HCT116 (cell line): ENCODE data around the gene AFAP1. TPM values are rescaled to one million over a fixed set of nuclear protein-coding genes. Genes with fewer than 3 reads are reported as not detected.

Experiments used
- ATAC-seq: fragments of 200-7000 bp; cut with Tn5 transposase; 2 replicates; pipeline ENCODE4 v1.9.1; 2020; ENCODE audit warnings: mild to moderate bottlenecking, moderate library complexity
- BruUV-seq: library from RNA; stranded (reverse); fragments of 400-500 nt; replicated peaks from 2 replicates; lab custom pipeline; 2021; lab: Mats Ljungman, UMichigan
- CTCF ChIA-PET: fragments of 300-600 bp; sonication (Branson Sonifier 250); formaldehyde crosslinking; loops from one replicate; lab custom pipeline; 2021; ENCODE audit warnings: antibody characterized with exemption; lab: Charles Lee
- POLR2A ChIA-PET: fragments of 300-600, 350-600 bp; sonication (Branson Sonifier 250); formaldehyde crosslinking; loops from one replicate; lab custom pipeline; 2021; ENCODE audit warnings: antibody characterized with exemption; lab: Charles Lee
- RAD21 ChIA-PET, 2 experiments: fragments of 300-600 bp; sonication (Branson Sonifier 250); formaldehyde crosslinking; loops; one replicate each; lab custom pipeline; 2023; ENCODE audit warnings: low total read pairs in 2 of 2; ENCODE audit not compliant: uncharacterized antibody in 2 of 2, unreplicated experiment in 2 of 2, low non-redundant PET in 1 of 2; lab: Charles Lee
- DNase-seq: peaks from one replicate; pipeline ENCODE4 v3.0.0-alpha.2; 2010; ENCODE audit warnings: low read depth, low spot score
- H2AFZ ChIP-seq: fragments of 200-600 bp; shearing (Covaris generic), sonication (generic); 2 replicates; pipeline ENCODE4 v1.6.1; 2017; ENCODE audit warnings: low read depth, mixed run types, mixed read lengths, antibody characterized with exemption, low read length; ENCODE audit not compliant: poor library complexity, severe bottlenecking
- H3K27ac ChIP-seq: 2 replicates; pipeline ENCODE4 v1.5.1; 2012; ENCODE audit warnings: low read depth, low read length
- H3K27me3 ChIP-seq: fragments of 200-600 bp; sonication (generic); 2 replicates; pipeline ENCODE4 v1.6.1; 2016; ENCODE audit warnings: mixed run types, low read length, mixed read lengths; ENCODE audit not compliant: insufficient read depth
- H3K36me3 ChIP-seq, 2 experiments: fragments of 200-500 bp in 1 of 2; fragments of 200-600 bp in 1 of 2; sonication (Bioruptor generic) in 1 of 2; sonication (generic) in 1 of 2; 2 replicates each; pipeline versions ENCODE4 v1.5.1 to v1.6.1; 2014 to 2016; ENCODE audit warnings: low read length in 2 of 2, inconsistent platforms in 1 of 2, mixed read lengths in 1 of 2, mixed run types in 1 of 2; ENCODE audit not compliant: insufficient read depth in 2 of 2, control insufficient read depth in 1 of 2
- H3K4me1 ChIP-seq, 2 experiments: fragments of 200-600 bp in 1 of 2; sonication (generic) in 1 of 2; 2 replicates each; pipeline versions ENCODE4 v1.5.1 to v1.6.1; 2012 to 2017; ENCODE audit warnings: low read length in 2 of 2, inconsistent platforms in 1 of 2, mild to moderate bottlenecking in 1 of 2, mixed read lengths in 1 of 2, mixed run types in 1 of 2, moderate library complexity in 1 of 2; ENCODE audit not compliant: insufficient read depth in 2 of 2, control insufficient read depth in 1 of 2
- H3K4me2 ChIP-seq: fragments of 200-600 bp; sonication (generic); 2 replicates; pipeline ENCODE4 v1.6.1; 2017; ENCODE audit warnings: mixed run types, low read length, mixed read lengths
- H3K4me3 ChIP-seq, 2 experiments: fragments of 200-600 bp in 1 of 2; sonication (generic) in 1 of 2; replicated peaks in 1 of 2; 2 replicates each; pipeline ENCODE4 v1.5.1; 2011 to 2016; ENCODE audit warnings: low read length in 2 of 2, control low read depth in 1 of 2, low read depth in 1 of 2, mild to moderate bottlenecking in 1 of 2, mixed read lengths in 1 of 2, mixed run types in 1 of 2
- H3K79me2 ChIP-seq: fragments of 200-600 bp; sonication (generic); 2 replicates; pipeline ENCODE4 v1.6.1; 2017; ENCODE audit warnings: mild to moderate bottlenecking, mixed run types, low read length, moderate library complexity, mixed read lengths; ENCODE audit not compliant: insufficient read depth
- H3K9ac ChIP-seq: fragments of 200-600 bp; sonication (generic); 2 replicates; pipeline ENCODE4 v1.6.1; 2016; ENCODE audit warnings: low read length, mixed read lengths
- H3K9me2 ChIP-seq: fragments of 200-600 bp; sonication (generic), shearing (Covaris generic); 2 replicates; pipeline ENCODE4 v1.6.1; 2017; ENCODE audit warnings: mixed run types, mild to moderate bottlenecking, moderate library complexity; ENCODE audit not compliant: insufficient read depth
- H3K9me3 ChIP-seq, 2 experiments: fragments of 200-500 bp in 1 of 2; fragments of 200-600 bp in 1 of 2; sonication (Bioruptor generic) in 1 of 2; sonication (generic) in 1 of 2; 2 replicates each; pipeline ENCODE4 v1.6.1; 2014 to 2017; ENCODE audit warnings: low read length in 2 of 2, mixed read lengths in 2 of 2, inconsistent platforms in 1 of 2, low read depth in 1 of 2, mild to moderate bottlenecking in 1 of 2, mixed run types in 1 of 2, moderate library complexity in 1 of 2; ENCODE audit not compliant: control insufficient read depth in 1 of 2, insufficient read depth in 1 of 2
- H4K20me1 ChIP-seq: fragments of 200-600 bp; sonication (generic), shearing (Covaris generic); 2 replicates; pipeline ENCODE4 v1.6.1; 2017; ENCODE audit warnings: mixed run types, mild to moderate bottlenecking, moderate library complexity; ENCODE audit not compliant: insufficient read depth
- ATF3 ChIP-seq: IDR thresholded peaks from 2 replicates; pipeline ENCODE4 v1.6.1; 2012
- CBX3 ChIP-seq: IDR thresholded peaks from 2 replicates; pipeline ENCODE4 v1.6.1; 2012; ENCODE audit warnings: low read depth
- EZH2 ChIP-seq: fragments of 200-600 bp; sonication (generic); IDR thresholded peaks from 2 replicates; pipeline ENCODE4 v1.6.1; 2017; ENCODE audit warnings: antibody characterized with exemption, mixed run types
- RAD21 ChIP-seq: IDR thresholded peaks from 2 replicates; pipeline ENCODE4 v1.6.1; 2012; ENCODE audit warnings: low read depth, mild to moderate bottlenecking
- YY1 ChIP-seq: IDR thresholded peaks from 2 replicates; pipeline ENCODE4 v1.6.1; 2011; ENCODE audit warnings: low read length, low read depth, moderate library complexity, mild to moderate bottlenecking; ENCODE audit not compliant: insufficient replicate concordance; ENCODE audit errors: extremely low read depth
- ZBTB33 ChIP-seq: IDR thresholded peaks from 2 replicates; pipeline ENCODE4 v1.6.1; 2011; ENCODE audit warnings: mild to moderate bottlenecking, low read length, moderate library complexity; ENCODE audit not compliant: insufficient replicate concordance; ENCODE audit errors: extremely low read depth
- intact Hi-C: fragments of 100-400 bp; cut with micrococcal nuclease; formaldehyde crosslinking; loops from 2 replicates; pipeline ENCODE4 v1.10.0; 2022
- total RNA-seq: library from RNA; stranded (reverse); gene quantifications from one replicate; pipeline ENCODE4 v1.2.1, GENCODE V29; 2021; ENCODE audit not compliant: unreplicated experiment

AFAP1 gene
- total RNA-seq, 1 experiment from 2014 or later = 19.4 TPM

- TF ChIP-seq RAD21 (no peak), ATF3 (no peak), CBX3 (no peak), EZH2 (no peak), YY1 (no peak), ZBTB33 (no peak)
Measured at GRCh38 chr4:7904952-7905915, 34.4 kb downstream of the AFAP1 start (continued).

GRCh38 chr4:7903791-7904516 lies 35.7 kb downstream of the AFAP1 start:
- no peak for TF ChIP-seq EZH2
- H3K4me1 ChIP-seq = 0 out of 4 replicates have a peak, but pooled peaks cover 0 to 6% of the 10 kb centered on the region in 2 experiments
- H3K27ac ChIP-seq = no peak overlapping the region
- RAD21 ChIA-PET = no interaction called here
- no peaks in the 10 kb centered on the region for H3K36me3 ChIP-seq
- H3K4me2 ChIP-seq = no peak overlapping the region
- H3K27me3 ChIP-seq = no peaks in the 10 kb centered on the region
- intact Hi-C loops = no loop called here
- no peak overlapping the region for H2AFZ ChIP-seq
- ATAC-seq (no peak), DNase-seq (no peak)
- H3K9ac ChIP-seq = no peak overlapping the region
- CTCF ChIA-PET = interaction anchor here (0.9 kb wide), 1 partner anchor 9 kb away, joined by 3 read pairs; no protein-coding TSS in a partner anchor
- H3K4me3 ChIP-seq = no peak overlapping the region
- H3K79me2 ChIP-seq = peaks cover 16% of the 10 kb centered on the region
- H3K9me3 ChIP-seq = no peaks in the 10 kb centered on the region
- no peaks in the 10 kb centered on the region for H4K20me1 ChIP-seq
- POLR2A ChIA-PET = no interaction called here
- no peaks in the 10 kb centered on the region for H3K9me2 ChIP-seq
- BruUV-seq = no TSS peak
